ENCODE measurements around the gene SAYSD1.
A peak's percentile ranks its signal among the peaks of the same experiment; 100 is the strongest.
"Not testable (repeated sequence)": the region's sequence is repeated elsewhere in the genome, so short reads cannot be mapped to it uniquely, and the experiment has no call there.

SAYSD1 gene

GRCh38 chr6:39137245-39137644 is 22.3 kb upstream of the SAYSD1 start:
- H3K9me3 ChIP-seq (ENCODE audit: control insufficient read depth, low read length), result peaks cover 27% of the 10 kb centered on the region
- H3K4me1 ChIP-seq (ENCODE audit: control insufficient read depth, insufficient read depth, low read length), result no peaks in the 10 kb centered on the region
- peaks cover 12% of the 10 kb centered on the region for H3K27me3 ChIP-seq (replicated peaks; ENCODE audit: control insufficient read depth, insufficient read depth, low read length)
- no peaks in the 10 kb centered on the region for H3K36me3 ChIP-seq (ENCODE audit: control insufficient read depth, insufficient read depth, low read length, severe bottlenecking)
- DNase-seq (ENCODE audit: low read depth), result peak; percentile 51
- no peak overlapping the region for H3K9ac ChIP-seq (ENCODE audit: low read length)
- H3K4me3 ChIP-seq (ENCODE audit: low read length), result no peak overlapping the region

GRCh38 chr6:39136207-39136606 is 21.2 kb upstream of the SAYSD1 start:
- H3K9ac ChIP-seq (ENCODE audit: low read length); H3K36me3 ChIP-seq (ENCODE audit: control insufficient read depth, insufficient read depth, low read length, severe bottlenecking); H3K4me3 ChIP-seq (ENCODE audit: low read length); H3K4me1 ChIP-seq (ENCODE audit: control insufficient read depth, insufficient read depth, low read length); DNase-seq (ENCODE audit: low read depth): not testable (repeated sequence)
- H3K9me3 ChIP-seq (ENCODE audit: control insufficient read depth, low read length), result peaks cover 27% of the 10 kb centered on the region
- H3K27me3 ChIP-seq (replicated peaks; ENCODE audit: control insufficient read depth, insufficient read depth, low read length), result peaks cover 12% of the 10 kb centered on the region

- H3K9ac ChIP-seq (ENCODE audit: low read length); H3K4me3 ChIP-seq (ENCODE audit: low read length); H3K36me3 ChIP-seq (ENCODE audit: control insufficient read depth, insufficient read depth, low read length, severe bottlenecking); H3K27me3 ChIP-seq (replicated peaks; ENCODE audit: control insufficient read depth, insufficient read depth, low read length); DNase-seq (ENCODE audit: low read depth): not testable (repeated sequence)
- Histone ChIP-seq H3K4me1 (ENCODE audit: control insufficient read depth, insufficient read depth, low read length) (peaks cover 14% of the 10 kb centered on the region), H3K9me3 (ENCODE audit: control insufficient read depth, low read length) (peaks cover 21% of the 10 kb centered on the region)
Measured at GRCh38 chr6:39134761-39135160, 19.8 kb upstream of the SAYSD1 start.

GRCh38 chr6:39130691-39131090 is 15.7 kb upstream of the SAYSD1 start:
- no peaks in the 10 kb centered on the region for H3K9me3 ChIP-seq (ENCODE audit: control insufficient read depth, low read length)
- H3K27me3 ChIP-seq (replicated peaks; ENCODE audit: control insufficient read depth, insufficient read depth, low read length), result no peaks in the 10 kb centered on the region
- DNase-seq (ENCODE audit: low read depth), result no peak
- H3K4me3 ChIP-seq (ENCODE audit: low read length), result no peak overlapping the region
- peaks cover 39% of the 10 kb centered on the region for H3K4me1 ChIP-seq (ENCODE audit: control insufficient read depth, insufficient read depth, low read length)
- H3K9ac ChIP-seq (ENCODE audit: low read length), result no peak overlapping the region
- no peaks in the 10 kb centered on the region for H3K36me3 ChIP-seq (ENCODE audit: control insufficient read depth, insufficient read depth, low read length, severe bottlenecking)

GRCh38 chr6:39128832-39129231 is 13.8 kb upstream of the SAYSD1 start:
- DNase-seq (ENCODE audit: low read depth), result no peak
- Histone ChIP-seq H3K27me3 (replicated peaks; ENCODE audit: control insufficient read depth, insufficient read depth, low read length) (no peaks in the 10 kb centered on the region), H3K4me1 (ENCODE audit: control insufficient read depth, insufficient read depth, low read length) (peaks cover 39% of the 10 kb centered on the region), H3K4me3 (ENCODE audit: low read length) (no peak overlapping the region), H3K36me3 (ENCODE audit: control insufficient read depth, insufficient read depth, low read length, severe bottlenecking) (no peaks in the 10 kb centered on the region), H3K9me3 (ENCODE audit: control insufficient read depth, low read length) (no peaks in the 10 kb centered on the region), H3K9ac (ENCODE audit: low read length) (no peak overlapping the region)

GRCh38 chr6:39128106-39128505 is 13.1 kb upstream of the SAYSD1 start:
- Histone ChIP-seq H3K9ac (ENCODE audit: low read length) (no peak overlapping the region), H3K4me3 (ENCODE audit: low read length) (no peak overlapping the region), H3K4me1 (ENCODE audit: control insufficient read depth, insufficient read depth, low read length) (peaks cover 39% of the 10 kb centered on the region), H3K9me3 (ENCODE audit: control insufficient read depth, low read length) (no peaks in the 10 kb centered on the region), H3K27me3 (replicated peaks; ENCODE audit: control insufficient read depth, insufficient read depth, low read length) (no peaks in the 10 kb centered on the region), H3K36me3 (ENCODE audit: control insufficient read depth, insufficient read depth, low read length, severe bottlenecking) (no peaks in the 10 kb centered on the region)
- DNase-seq (ENCODE audit: low read depth), result no peak

- peaks cover 18% of the 10 kb centered on the region for H3K4me1 ChIP-seq (ENCODE audit: control insufficient read depth, insufficient read depth, low read length)
- H3K9me3 ChIP-seq (ENCODE audit: control insufficient read depth, low read length), result no peaks in the 10 kb centered on the region
- no peak for DNase-seq (ENCODE audit: low read depth)
- no peaks in the 10 kb centered on the region for H3K27me3 ChIP-seq (replicated peaks; ENCODE audit: control insufficient read depth, insufficient read depth, low read length)
- no peaks in the 10 kb centered on the region for H3K36me3 ChIP-seq (ENCODE audit: control insufficient read depth, insufficient read depth, low read length, severe bottlenecking)
- no peak overlapping the region for H3K9ac ChIP-seq (ENCODE audit: low read length)
- no peak overlapping the region for H3K4me3 ChIP-seq (ENCODE audit: low read length)
Measured at GRCh38 chr6:39124114-39124513, 9.1 kb upstream of the SAYSD1 start.

- Histone ChIP-seq H3K9ac (ENCODE audit: low read length) (no peak overlapping the region), H3K36me3 (ENCODE audit: control insufficient read depth, insufficient read depth, low read length, severe bottlenecking) (no peaks in the 10 kb centered on the region), H3K27me3 (replicated peaks; ENCODE audit: control insufficient read depth, insufficient read depth, low read length) (no peaks in the 10 kb centered on the region), H3K4me3 (ENCODE audit: low read length) (no peak overlapping the region), H3K4me1 (ENCODE audit: control insufficient read depth, insufficient read depth, low read length) (peaks cover 11% of the 10 kb centered on the region), H3K9me3 (ENCODE audit: control insufficient read depth, low read length) (no peaks in the 10 kb centered on the region)
- DNase-seq (ENCODE audit: low read depth), result no peak
Measured at GRCh38 chr6:39118921-39119320, 3.9 kb upstream of the SAYSD1 start.

- Histone ChIP-seq H3K36me3 (ENCODE audit: control insufficient read depth, insufficient read depth, low read length, severe bottlenecking) (peaks cover 14% of the 10 kb centered on the region), H3K9ac (ENCODE audit: low read length) (peak overlapping the region; percentile 92), H3K4me3 (ENCODE audit: low read length) (peak overlapping the region; percentile 85), H3K27me3 (replicated peaks; ENCODE audit: control insufficient read depth, insufficient read depth, low read length) (no peaks in the 10 kb centered on the region), H3K4me1 (ENCODE audit: control insufficient read depth, insufficient read depth, low read length) (peaks cover 18% of the 10 kb centered on the region), H3K9me3 (ENCODE audit: control insufficient read depth, low read length) (no peaks in the 10 kb centered on the region)
- no peak for DNase-seq (ENCODE audit: low read depth)
Measured at GRCh38 chr6:39114388-39114703, 640 bp downstream of the SAYSD1 start.

- peak overlapping the region; percentile 92 for H3K9ac ChIP-seq (ENCODE audit: low read length)
- H3K4me3 ChIP-seq (ENCODE audit: low read length), result peak overlapping the region; percentile 85
- H3K27me3 ChIP-seq (replicated peaks; ENCODE audit: control insufficient read depth, insufficient read depth, low read length), result no peaks in the 10 kb centered on the region
- H3K9me3 ChIP-seq (ENCODE audit: control insufficient read depth, low read length), result no peaks in the 10 kb centered on the region
- no peak for DNase-seq (ENCODE audit: low read depth)
- H3K36me3 ChIP-seq (ENCODE audit: control insufficient read depth, insufficient read depth, low read length, severe bottlenecking), result peaks cover 20% of the 10 kb centered on the region
- peaks cover 18% of the 10 kb centered on the region for H3K4me1 ChIP-seq (ENCODE audit: control insufficient read depth, insufficient read depth, low read length)
Measured at GRCh38 chr6:39113788-39114187, 1.2 kb downstream of the SAYSD1 start.

- Histone ChIP-seq H3K9ac (ENCODE audit: low read length) (no peak overlapping the region), H3K9me3 (ENCODE audit: control insufficient read depth, low read length) (no peaks in the 10 kb centered on the region), H3K36me3 (ENCODE audit: control insufficient read depth, insufficient read depth, low read length, severe bottlenecking) (peaks cover 24% of the 10 kb centered on the region), H3K4me3 (ENCODE audit: low read length) (no peak overlapping the region), H3K27me3 (replicated peaks; ENCODE audit: control insufficient read depth, insufficient read depth, low read length) (no peaks in the 10 kb centered on the region), H3K4me1 (ENCODE audit: control insufficient read depth, insufficient read depth, low read length) (peaks cover 18% of the 10 kb centered on the region)
- DNase-seq (ENCODE audit: low read depth), result no peak
Measured at GRCh38 chr6:39111280-39111679, 3.7 kb downstream of the SAYSD1 start.

GRCh38 chr6:39108041-39108839 is 6.7 kb downstream of the SAYSD1 start:
- Histone ChIP-seq H3K27me3 (replicated peaks; ENCODE audit: control insufficient read depth, insufficient read depth, low read length) (no peaks in the 10 kb centered on the region), H3K36me3 (ENCODE audit: control insufficient read depth, insufficient read depth, low read length, severe bottlenecking) (peaks cover 35% of the 10 kb centered on the region), H3K9me3 (ENCODE audit: control insufficient read depth, low read length) (no peaks in the 10 kb centered on the region), H3K4me1 (ENCODE audit: control insufficient read depth, insufficient read depth, low read length) (no peaks in the 10 kb centered on the region), H3K4me3 (ENCODE audit: low read length) (no peak overlapping the region), H3K9ac (ENCODE audit: low read length) (no peak overlapping the region)
- no peak for DNase-seq (ENCODE audit: low read depth)

Measured in adipocyte (in vitro differentiated cells).